Head of caudate nucleus (tissue), 42 donors: ENCODE measurements around the gene SIX2.

Experiments used
- DNase-seq, 42 donors: peaks; one replicate each; pipeline versions ENCODE4 v3.0.0 to v3.0.0-alpha.2; 2020 to 2021; ENCODE audit warnings: mixed read lengths in 7 of 42
- intact Hi-C: fragments of 100-400 bp; cut with DNase I; formaldehyde crosslinking; loops from one replicate; pipeline ENCODE4 v1.15.0; 2022

Gene SIX2

GRCh38 chr2:45005261-45006002, 3.8 kb downstream of the SIX2 start:
- intact Hi-C loops, result no loop called here
- DNase-seq, result no peak

DNA sequence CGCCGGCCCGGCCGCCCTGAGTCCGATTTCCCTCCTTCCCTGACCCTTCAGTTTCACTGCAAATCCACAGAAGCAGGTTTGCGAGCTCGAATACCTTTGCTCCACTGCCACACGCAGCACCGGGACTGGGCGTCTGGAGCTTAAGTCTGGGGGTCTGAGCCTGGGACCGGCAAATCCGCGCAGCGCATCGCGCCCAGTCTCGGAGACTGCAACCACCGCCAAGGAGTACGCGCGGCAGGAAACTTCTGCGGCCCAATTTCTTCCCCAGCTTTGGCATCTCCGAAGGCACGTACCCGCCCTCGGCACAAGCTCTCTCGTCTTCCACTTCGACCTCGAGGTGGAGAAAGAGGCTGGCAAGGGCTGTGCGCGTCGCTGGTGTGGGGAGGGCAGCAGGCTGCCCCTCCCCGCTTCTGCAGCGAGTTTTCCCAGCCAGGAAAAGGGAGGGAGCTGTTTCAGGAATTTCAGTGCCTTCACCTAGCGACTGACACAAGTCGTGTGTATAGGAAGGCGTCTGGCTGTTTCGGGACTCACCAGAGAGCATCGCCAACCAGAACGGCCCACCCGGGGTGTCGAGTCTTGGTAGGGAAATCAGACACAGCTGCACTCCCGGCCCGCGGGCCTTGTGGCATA, 4.6 kb downstream of the SIX2 start:
- DNase-seq, result no peak
- intact Hi-C loops, result no loop called here

DNA sequence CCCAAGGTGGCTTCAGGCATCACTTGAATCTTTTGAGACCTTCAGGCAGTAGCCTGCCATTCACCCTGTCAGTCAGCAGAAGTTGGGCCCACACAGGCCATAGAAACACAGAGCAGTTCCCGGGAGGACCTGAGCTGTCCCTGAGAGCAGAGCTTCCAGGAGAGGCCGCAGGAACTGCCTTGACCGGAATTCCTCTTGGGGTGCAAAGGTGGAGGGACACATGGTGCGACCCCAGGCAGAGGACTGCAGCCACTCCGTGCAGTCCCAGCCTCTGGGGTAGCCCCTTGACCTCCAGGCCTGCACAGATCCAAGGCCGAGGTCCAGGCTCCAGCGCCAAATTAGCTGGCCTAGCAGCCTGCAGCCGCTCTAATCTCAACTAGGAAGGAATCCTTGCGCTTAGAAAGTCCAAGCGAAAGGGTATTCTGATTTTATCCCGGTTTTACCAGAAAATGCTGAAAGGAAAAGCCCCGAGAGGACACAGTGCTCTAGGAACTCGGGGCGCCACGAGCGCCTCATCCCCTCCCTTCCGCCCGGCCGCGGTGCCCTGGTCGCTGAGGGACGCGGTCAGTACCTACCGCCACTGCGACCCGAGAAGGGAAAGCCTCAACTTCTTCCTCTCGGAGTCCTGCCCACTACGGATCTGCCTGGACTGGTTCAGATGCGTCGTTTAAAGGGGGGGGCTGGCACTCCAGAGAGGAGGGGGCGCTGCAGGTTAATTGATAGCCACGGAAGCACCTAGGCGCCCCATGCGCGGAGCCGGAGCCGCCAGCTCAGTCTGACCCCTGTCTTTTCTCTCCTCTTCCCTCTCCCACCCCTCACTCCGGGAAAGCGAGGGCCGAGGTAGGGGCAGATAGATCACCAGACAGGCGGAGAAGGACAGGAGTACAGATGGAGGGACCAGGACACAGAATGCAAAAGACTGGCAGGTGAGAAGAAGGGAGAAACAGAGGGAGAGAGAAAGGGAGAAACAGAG, 5.4 kb downstream of the SIX2 start:
- no peak for DNase-seq
- intact Hi-C loops, result no loop called here

DNA sequence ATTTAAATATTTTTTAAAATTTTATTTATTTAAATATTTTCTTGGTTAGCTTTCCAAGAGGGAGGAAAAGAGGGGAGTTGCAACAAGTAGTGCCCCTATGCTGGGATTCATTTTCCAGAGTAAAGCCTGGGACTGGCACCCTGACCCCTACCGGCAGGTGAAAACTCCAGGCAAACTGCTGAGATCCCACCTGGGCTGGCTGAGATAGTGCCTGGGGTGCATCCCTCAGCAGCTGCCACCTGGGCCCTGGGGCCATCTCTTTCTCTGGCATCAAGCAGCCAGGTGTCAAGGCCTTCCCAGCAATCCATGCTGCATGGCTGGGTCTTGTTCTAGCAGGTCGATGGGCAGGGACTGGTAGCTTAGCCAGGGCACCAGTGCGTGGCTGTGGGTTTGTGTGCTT, 6.6 kb downstream of the SIX2 start:
- intact Hi-C loops, result no loop called here
- DNase-seq, result no peak

- intact Hi-C loops, result no loop called here
- DNase-seq, result no peak
Observed at GRCh38 chr2:45001869-45002385, 7.3 kb downstream of the SIX2 start.

DNA sequence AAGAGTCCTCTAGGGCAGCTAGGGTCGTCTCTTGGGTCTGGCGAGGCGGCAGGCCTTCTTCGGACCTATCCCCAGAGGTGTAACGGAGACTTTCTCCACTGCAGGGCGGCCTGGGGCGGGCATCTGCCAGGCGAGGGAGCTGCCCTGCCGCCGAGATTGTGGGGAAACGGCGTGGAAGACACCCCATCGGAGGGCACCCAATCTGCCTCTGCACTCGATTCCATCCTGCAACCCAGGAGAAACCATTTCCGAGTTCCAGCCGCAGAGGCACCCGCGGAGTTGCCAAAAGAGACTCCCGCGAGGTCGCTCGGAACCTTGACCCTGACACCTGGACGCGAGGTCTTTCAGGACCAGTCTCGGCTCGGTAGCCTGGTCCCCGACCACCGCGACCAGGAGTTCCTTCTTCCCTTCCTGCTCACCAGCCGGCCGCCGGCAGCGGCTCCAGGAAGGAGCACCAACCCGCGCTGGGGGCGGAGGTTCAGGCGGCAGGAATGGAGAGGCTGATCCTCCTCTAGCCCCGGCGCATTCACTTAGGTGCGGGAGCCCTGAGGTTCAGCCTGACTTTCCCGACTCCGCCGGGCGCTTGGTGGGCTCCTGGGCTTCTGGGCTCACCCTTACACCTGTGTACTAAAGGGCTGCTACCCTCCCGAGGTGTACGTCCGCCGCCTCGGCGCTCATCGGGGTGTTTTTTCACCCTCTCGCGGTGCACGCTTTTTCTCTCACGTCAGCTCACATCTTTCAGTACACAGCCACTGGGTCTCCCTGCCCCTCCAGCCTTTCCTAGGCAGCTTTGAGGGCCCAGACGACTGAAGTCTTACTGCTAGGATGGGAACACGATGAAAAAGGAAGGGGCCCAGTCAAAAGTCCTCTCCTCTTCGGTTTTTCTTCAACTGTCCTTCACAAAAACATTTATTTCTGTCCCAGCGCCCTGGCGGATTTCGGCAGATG, 8.1 kb downstream of the SIX2 start:
- DNase-seq, result no peak
- intact Hi-C loops, result no loop called here

DNA sequence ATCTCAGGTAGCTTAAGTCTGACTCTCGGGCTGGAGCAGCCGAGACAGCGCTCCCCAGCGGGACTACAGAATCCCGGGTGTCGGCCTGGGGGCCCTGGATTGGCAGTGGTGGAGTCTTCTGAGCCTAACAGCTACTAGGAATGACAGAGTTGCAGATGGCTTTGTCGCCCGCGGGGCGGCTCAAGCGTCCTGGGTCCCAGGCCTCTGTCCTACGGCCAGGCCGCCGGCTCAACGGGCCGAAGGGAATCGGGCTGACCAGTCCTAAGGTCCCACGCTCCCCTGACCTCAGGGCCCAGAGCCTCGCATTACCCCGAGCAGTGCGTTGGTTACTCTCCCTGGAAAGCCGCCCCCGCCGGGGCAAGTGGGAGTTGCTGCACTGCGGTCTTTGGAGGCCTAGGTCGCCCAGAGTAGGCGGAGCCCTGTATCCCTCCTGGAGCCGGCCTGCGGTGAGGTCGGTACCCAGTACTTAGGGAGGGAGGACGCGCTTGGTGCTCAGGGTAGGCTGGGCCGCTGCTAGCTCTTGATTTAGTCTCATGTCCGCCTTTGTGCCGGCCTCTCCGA, 8.8 kb downstream of the SIX2 start:
- intact Hi-C loops, result no loop called here
- DNase-seq, result no peak

- no peak for DNase-seq
- intact Hi-C loops, result no loop called here
Observed at GRCh38 chr2:44999540-44999939, 9.7 kb downstream of the SIX2 start.

GRCh38 chr2:44997963-44998362, 11.3 kb downstream of the SIX2 start:
- intact Hi-C loops, result no loop called here
- DNase-seq, result no peak

DNA sequence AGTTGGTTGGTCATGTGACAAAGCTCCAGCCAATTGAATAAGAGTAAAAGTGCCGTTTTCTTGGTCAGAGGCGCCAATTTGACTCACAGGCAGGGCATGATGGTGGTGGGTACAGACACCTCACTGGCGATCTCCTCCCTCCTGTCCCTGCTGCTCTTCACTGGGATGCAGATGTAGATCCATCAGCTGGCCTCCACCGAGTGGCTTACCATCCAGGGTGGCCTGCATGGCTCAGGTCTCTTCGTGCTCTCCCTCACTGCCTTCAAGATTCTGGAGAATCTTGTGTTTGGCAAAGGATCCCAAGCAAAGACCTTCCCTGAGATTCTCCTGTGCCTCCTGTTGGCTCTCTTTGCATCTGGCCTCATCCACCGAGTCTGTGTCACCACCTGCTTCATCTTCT, 12.9 kb downstream of the SIX2 start:
- DNase-seq, result no peak
- intact Hi-C loops, result no loop called here

DNA sequence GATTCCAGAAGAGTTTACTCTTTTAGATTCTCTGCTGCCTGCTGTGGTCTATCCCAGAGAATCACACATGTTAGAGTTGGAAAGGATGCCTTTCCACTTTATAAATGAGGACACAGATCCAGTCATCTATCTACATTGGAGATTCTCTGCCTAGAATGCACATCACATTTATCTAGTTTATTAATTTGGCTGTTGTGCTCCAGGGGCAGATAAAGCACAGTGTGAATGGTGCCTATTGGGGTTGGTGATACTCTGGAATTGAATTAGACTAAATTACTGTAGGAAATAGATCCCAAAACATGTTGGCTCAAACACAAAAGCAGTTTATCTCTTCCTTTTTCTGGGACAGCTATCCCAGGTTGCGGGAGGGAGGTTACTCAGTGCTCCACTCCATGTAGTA, 14.9 kb downstream of the SIX2 start:
- no peak for DNase-seq
- intact Hi-C loops, result no loop called here

- no peak for DNase-seq
- intact Hi-C loops, result no loop called here
Observed at GRCh38 chr2:44989176-44989575, 20.1 kb downstream of the SIX2 start.

DNA sequence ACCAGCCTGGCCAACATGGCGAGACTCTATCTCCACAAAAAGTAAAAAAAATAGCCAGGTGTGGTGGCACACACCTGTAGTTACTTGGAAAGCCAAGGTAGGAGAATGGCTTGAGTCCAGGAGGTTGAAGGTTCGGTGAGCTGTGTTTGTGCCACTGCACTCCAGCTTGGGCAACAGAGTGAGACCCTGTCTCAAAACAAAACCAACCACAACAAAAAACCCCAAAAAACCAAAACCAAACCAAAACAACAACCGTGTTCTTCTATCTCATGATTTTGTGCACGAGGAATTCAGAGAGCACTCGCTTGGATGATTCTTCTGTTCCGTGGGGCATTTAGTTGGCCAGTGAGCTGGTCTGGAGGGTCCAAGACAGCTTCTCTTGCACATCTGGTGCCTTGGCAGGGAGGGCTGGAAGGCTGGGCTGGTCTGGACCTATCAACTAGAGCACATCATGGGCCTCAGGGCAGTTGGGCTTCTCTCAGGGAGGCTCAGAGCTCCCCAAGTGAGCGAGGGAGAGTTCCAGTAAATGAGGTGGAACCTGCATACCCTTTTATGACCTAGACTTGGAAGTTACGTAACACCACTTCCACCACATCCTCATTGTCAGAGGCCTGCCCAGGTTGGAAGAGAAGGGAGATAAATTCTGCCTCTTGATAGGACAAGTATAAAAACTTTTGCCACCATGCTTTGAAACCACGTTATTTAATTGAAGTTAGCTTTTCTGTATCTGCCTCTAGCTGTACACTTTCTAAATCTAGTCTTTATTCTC, 25.2 kb downstream of the SIX2 start:
- DNase-seq, result no peak
- intact Hi-C loops, result loop anchor here (5.0 kb wide), 1 partner anchor 513 kb away; no protein-coding TSS in a partner anchor

- intact Hi-C loops, result loop anchor here (5.0 kb wide), 1 partner anchor 516 kb away; no protein-coding TSS in a partner anchor
- DNase-seq, result peak; percentile 58 to 93 (median 84)
Observed at GRCh38 chr2:44981714-44982108, 27.5 kb downstream of the SIX2 start.

- DNase-seq, result no peak
- intact Hi-C loops, result loop anchor here (5.0 kb wide), 1 partner anchor 516 kb away; no protein-coding TSS in a partner anchor
Observed at GRCh38 chr2:44980751-44981713, 28.2 kb downstream of the SIX2 start.

- intact Hi-C loops, result no loop called here
- DNase-seq, result no peak
Observed at GRCh38 chr2:44979581-44979980, 29.7 kb downstream of the SIX2 start.
